ENCODE results near the gene CHRND.

CHRND gene

DNA sequence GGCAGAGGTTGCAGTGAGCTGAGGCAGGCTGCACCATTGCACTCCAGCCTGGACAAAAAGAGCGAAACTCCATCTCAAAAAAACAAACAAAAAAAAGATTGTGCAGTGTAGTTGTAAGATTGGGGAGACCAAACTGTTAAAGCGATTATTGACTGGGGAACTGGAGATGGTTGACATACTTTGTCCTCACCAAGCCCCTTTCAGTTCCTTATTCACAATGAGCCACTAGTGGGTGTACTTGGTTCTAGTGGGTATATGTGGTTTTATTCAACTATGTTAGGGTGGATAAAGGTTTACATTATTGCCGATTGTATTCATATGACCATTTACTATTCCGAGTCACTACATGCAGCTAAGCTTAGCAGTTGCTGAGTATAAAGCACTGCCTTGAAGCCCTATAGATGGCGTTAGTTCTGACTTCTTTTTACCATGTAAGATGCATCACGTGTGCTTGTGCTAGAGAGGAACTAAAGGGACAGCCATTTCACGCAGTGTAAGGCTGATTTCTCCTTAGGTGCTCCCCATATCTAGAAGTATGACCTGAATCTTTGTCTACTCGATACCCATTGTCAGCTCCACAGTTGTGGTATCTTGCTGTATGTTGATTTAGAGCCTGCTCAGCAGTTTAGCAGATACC is 36.7 kb downstream of the CHRND start:
- Histone ChIP-seq H3K4me1 (ENCODE audit: control insufficient read depth, insufficient read depth, low read length) (no peaks in the 10 kb centered on the region), H3K9me3 (ENCODE audit: control insufficient read depth, insufficient read depth, low read depth, low read length) (no peaks in the 10 kb centered on the region), H3K27ac (ENCODE audit: extremely low read depth, low read depth, low read length) (no peak overlapping the region), H3K4me3 (ENCODE audit: low read depth, low read length) (no peak overlapping the region), H3K36me3 (ENCODE audit: control insufficient read depth in 2 of 2, insufficient read depth in 1 of 2, low read length in 2 of 2) (peaks cover 41 to 94% of the 10 kb centered on the region in 2 experiments)
- ChIA-PET CTCF (interaction anchor here (1.0 kb wide), 1 partner anchor 38 kb away, joined by 3 read pairs; no protein-coding TSS in a partner anchor), POLR2A (interaction anchor here (0.6 to 2.1 kb wide), 3 partner anchors 12 to 1469 kb away, joined by 3 to 9 read pairs (median 4); partner anchors contain the start of genes EIF4E2 and TIGD1)
- TF ChIP-seq, protein P1, sequence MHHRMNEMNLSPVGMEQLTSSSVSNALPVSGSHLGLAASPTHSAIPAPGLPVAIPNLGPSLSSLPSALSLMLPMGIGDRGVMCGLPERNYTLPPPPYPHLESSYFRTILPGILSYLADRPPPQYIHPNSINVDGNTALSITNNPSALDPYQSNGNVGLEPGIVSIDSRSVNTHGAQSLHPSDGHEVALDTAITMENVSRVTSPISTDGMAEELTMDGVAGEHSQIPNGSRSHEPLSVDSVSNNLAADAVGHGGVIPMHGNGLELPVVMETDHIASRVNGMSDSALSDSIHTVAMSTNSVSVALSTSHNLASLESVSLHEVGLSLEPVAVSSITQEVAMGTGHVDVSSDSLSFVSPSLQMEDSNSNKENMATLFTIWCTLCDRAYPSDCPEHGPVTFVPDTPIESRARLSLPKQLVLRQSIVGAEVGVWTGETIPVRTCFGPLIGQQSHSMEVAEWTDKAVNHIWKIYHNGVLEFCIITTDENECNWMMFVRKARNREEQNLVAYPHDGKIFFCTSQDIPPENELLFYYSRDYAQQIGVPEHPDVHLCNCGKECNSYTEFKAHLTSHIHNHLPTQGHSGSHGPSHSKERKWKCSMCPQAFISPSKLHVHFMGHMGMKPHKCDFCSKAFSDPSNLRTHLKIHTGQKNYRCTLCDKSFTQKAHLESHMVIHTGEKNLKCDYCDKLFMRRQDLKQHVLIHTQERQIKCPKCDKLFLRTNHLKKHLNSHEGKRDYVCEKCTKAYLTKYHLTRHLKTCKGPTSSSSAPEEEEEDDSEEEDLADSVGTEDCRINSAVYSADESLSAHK (tag by site-specific recombination; IDR thresholded peaks at IDR 0.05): no peak
- TF ChIP-seq ZNF24 (tag by site-specific recombination; IDR thresholded peaks at IDR 0.05): no peak
- no peak for TF ChIP-seq ZBTB21 (tag by site-specific recombination; IDR thresholded peaks at IDR 0.05)
- TF ChIP-seq ZNF677 (tag by site-specific recombination; IDR thresholded peaks at IDR 0.05): no peak
- TF ChIP-seq, protein P2, sequence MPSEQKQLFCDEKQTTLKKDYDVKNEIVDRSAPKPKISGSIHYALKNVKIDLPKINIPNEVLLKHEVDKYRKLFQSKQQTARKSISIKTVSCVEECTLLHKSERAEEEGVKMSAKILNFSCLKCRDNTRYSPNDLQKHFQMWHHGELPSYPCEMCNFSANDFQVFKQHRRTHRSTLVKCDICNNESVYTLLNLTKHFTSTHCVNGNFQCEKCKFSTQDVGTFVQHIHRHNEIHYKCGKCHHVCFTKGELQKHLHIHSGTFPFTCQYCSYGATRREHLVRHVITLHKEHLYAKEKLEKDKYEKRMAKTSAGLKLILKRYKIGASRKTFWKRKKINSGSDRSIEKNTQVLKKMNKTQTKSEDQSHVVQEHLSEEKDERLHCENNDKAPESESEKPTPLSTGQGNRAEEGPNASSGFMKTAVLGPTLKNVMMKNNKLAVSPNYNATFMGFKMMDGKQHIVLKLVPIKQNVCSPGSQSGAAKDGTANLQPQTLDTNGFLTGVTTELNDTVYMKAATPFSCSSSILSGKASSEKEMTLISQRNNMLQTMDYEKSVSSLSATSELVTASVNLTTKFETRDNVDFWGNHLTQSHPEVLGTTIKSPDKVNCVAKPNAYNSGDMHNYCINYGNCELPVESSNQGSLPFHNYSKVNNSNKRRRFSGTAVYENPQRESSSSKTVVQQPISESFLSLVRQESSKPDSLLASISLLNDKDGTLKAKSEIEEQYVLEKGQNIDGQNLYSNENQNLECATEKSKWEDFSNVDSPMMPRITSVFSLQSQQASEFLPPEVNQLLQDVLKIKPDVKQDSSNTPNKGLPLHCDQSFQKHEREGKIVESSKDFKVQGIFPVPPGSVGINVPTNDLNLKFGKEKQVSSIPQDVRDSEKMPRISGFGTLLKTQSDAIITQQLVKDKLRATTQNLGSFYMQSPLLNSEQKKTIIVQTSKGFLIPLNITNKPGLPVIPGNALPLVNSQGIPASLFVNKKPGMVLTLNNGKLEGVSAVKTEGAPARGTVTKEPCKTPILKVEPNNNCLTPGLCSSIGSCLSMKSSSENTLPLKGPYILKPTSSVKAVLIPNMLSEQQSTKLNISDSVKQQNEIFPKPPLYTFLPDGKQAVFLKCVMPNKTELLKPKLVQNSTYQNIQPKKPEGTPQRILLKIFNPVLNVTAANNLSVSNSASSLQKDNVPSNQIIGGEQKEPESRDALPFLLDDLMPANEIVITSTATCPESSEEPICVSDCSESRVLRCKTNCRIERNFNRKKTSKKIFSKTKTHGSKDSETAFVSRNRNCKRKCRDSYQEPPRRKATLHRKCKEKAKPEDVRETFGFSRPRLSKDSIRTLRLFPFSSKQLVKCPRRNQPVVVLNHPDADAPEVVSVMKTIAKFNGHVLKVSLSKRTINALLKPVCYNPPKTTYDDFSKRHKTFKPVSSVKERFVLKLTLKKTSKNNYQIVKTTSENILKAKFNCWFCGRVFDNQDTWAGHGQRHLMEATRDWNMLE (tag by site-specific recombination; conservative IDR thresholded peaks at IDR 0.05; ENCODE audit: low read depth): no peak
- TF ChIP-seq ZIC2 (tag by site-specific recombination; IDR thresholded peaks at IDR 0.05): no peak
- no peak for TF ChIP-seq ZNF548 (tag by site-specific recombination; IDR thresholded peaks at IDR 0.05)
- no peak for TF ChIP-seq GLIS1 (tag by site-specific recombination; IDR thresholded peaks at IDR 0.05)

DNA sequence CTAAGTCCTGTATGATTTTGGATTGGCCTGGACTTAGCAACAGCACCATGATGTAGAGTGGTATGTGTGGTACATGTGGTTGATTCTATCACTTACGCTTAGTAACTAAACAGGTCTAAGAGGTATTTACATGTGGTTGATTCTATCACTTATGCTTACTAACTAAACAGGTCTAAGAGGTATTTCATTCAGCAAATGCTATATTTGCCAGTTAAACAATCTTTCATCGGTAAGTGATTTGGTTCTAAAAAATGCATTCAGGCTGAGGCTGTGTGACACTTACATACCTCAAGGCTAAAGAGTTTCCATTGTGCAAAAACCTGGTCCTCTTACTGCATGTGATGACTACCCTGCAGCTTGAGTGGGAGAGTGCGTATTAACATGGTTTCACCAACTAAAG is 37.6 kb downstream of the CHRND start:
- H3K4me1 ChIP-seq (ENCODE audit: control insufficient read depth, insufficient read depth, low read length): no peaks in the 10 kb centered on the region
- H3K36me3 ChIP-seq (ENCODE audit: control insufficient read depth in 2 of 2, insufficient read depth in 1 of 2, low read length in 2 of 2): peaks cover 38 to 94% of the 10 kb centered on the region in 2 experiments
- no peaks in the 10 kb centered on the region for H3K9me3 ChIP-seq (ENCODE audit: control insufficient read depth, insufficient read depth, low read depth, low read length)
- CTCF ChIA-PET: interaction anchor here (1.0 kb wide), 1 partner anchor 39 kb away, joined by 3 read pairs; no protein-coding TSS in a partner anchor
- TF ChIP-seq ZNF335 (tag by site-specific recombination; conservative IDR thresholded peaks at IDR 0.05) (no peak), IKZF3 (tag by site-specific recombination; IDR thresholded peaks at IDR 0.05) (no peak), ZNF214 (tag by site-specific recombination; IDR thresholded peaks at IDR 0.05; ENCODE audit: borderline replicate concordance) (no peak), KLF7 (tag by site-specific recombination; IDR thresholded peaks at IDR 0.05; ENCODE audit: borderline replicate concordance) (no peak), ZNF561 (tag by site-specific recombination; IDR thresholded peaks at IDR 0.05; ENCODE audit: borderline replicate concordance) (no peak), ZNF548 (tag by site-specific recombination; IDR thresholded peaks at IDR 0.05) (no peak), ZBTB8A (tag by site-specific recombination; IDR thresholded peaks at IDR 0.05) (no peak), ZNF521 (tag by site-specific recombination; IDR thresholded peaks at IDR 0.05) (no peak), ZNF791 (tag by site-specific recombination; IDR thresholded peaks at IDR 0.05) (no peak), ZFP41 (tag by site-specific recombination; IDR thresholded peaks at IDR 0.05; ENCODE audit: borderline replicate concordance) (no peak), ZNF169 (tag by site-specific recombination; IDR thresholded peaks at IDR 0.05) (no peak), ZNF138 (tag by site-specific recombination; IDR thresholded peaks at IDR 0.05; ENCODE audit: borderline replicate concordance) (no peak), ZNF707 (tag by site-specific recombination; IDR thresholded peaks at IDR 0.05) (no peak), ZNF239 (tag by site-specific recombination; IDR thresholded peaks at IDR 0.05) (no peak), ZNF2 (tag by site-specific recombination; IDR thresholded peaks at IDR 0.05) (no peak), ZNF404 (tag by site-specific recombination; IDR thresholded peaks at IDR 0.05) (no peak)
- POLR2A ChIA-PET: interaction anchor here (2.1 kb wide), 1 partner anchor 13 kb away, joined by 9 read pairs; the partner anchor contains the start of genes EIF4E2 and TIGD1
- no peak overlapping the region for H3K4me3 ChIP-seq (ENCODE audit: low read depth, low read length)
- no peak overlapping the region for H3K27ac ChIP-seq (ENCODE audit: extremely low read depth, low read depth, low read length)
